ENCODE measurements around the gene ZNF326. TPM values are rescaled to one million over a fixed set of nuclear protein-coding genes. Genes with fewer than 3 reads are reported as not detected.

ZNF326 gene
- total RNA-seq, 2 donors from 2014 or later: 24.1 to 28.7 TPM

DNA sequence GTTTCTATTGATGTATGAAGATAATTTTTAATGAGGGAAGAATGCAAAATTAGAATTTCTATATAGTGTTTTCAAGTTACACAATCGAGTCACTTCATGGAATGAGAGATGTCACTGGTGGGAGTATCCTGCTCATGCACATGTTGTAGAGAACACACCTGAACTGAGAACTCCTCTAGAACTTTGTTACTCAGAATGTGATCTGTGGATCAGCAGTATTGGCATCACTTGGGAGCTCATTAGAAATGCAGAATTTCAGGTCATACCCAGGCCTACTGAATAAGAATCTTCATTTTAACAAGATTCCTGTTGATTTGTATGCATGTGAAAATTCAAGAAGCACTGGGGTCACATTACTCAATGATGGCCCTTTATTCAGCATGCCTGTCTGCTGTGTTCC is 28.8 kb downstream of the ZNF326 start:
- Histone ChIP-seq H3K27ac (no peak overlapping the region), H3K4me3 (no peak overlapping the region), H3K9me3 (no peaks in the 10 kb centered on the region), H3K27me3 (no peaks in the 10 kb centered on the region), H3K36me3 (replicated peaks in 1 of 2; ENCODE audit: insufficient read depth in 1 of 2, low read depth in 2 of 2) (peaks cover 10 to 43% of the 10 kb centered on the region in 2 donors), H3K4me1 (no peaks in the 10 kb centered on the region)
- 97 to 100% methylated on average over 1 of the region's 1 CpG for WGBS, 2 donors
- DNase-seq: no peak
- intact Hi-C loops (cut with DNase I): no loop called here
- TF ChIP-seq, protein P1, sequence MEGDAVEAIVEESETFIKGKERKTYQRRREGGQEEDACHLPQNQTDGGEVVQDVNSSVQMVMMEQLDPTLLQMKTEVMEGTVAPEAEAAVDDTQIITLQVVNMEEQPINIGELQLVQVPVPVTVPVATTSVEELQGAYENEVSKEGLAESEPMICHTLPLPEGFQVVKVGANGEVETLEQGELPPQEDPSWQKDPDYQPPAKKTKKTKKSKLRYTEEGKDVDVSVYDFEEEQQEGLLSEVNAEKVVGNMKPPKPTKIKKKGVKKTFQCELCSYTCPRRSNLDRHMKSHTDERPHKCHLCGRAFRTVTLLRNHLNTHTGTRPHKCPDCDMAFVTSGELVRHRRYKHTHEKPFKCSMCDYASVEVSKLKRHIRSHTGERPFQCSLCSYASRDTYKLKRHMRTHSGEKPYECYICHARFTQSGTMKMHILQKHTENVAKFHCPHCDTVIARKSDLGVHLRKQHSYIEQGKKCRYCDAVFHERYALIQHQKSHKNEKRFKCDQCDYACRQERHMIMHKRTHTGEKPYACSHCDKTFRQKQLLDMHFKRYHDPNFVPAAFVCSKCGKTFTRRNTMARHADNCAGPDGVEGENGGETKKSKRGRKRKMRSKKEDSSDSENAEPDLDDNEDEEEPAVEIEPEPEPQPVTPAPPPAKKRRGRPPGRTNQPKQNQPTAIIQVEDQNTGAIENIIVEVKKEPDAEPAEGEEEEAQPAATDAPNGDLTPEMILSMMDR (IDR thresholded peaks at IDR 0.05): no peak
- no peak for TF ChIP-seq POLR2A (IDR thresholded peaks at IDR 0.05)
- ATAC-seq: no peak

DNA sequence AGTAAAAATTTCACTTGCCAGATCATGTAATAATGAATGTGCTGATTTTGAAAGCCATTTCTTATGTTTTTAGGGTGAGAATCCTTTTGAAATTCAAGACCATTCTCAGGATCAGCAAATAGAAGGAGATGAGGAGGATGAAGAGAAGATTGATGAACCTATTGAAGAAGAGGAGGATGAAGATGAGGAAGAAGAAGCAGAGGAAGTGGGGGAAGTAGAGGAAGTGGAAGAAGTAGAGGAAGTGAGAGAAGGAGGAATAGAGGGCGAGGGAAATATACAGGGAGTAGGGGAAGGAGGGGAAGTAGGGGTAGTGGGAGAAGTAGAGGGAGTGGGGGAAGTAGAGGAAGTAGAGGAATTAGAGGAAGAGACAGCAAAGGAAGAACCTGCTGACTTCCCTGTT is 32.4 kb downstream of the ZNF326 start:
- Histone ChIP-seq H3K4me1 (no peaks in the 10 kb centered on the region), H3K9me3 (no peaks in the 10 kb centered on the region), H3K4me3 (no peak overlapping the region), H3K27ac (no peak overlapping the region), H3K36me3 (replicated peaks in 1 of 2; ENCODE audit: insufficient read depth in 1 of 2, low read depth in 2 of 2) (peaks cover 11 to 25% of the 10 kb centered on the region in 2 donors), H3K27me3 (no peaks in the 10 kb centered on the region)
- TF ChIP-seq, protein P1 (IDR thresholded peaks at IDR 0.05): no peak
- TF ChIP-seq POLR2A (IDR thresholded peaks at IDR 0.05): no peak
- ATAC-seq: no peak
- no peak for DNase-seq
- WGBS, 2 donors: 67 to 97% methylated on average over 1 of the region's 1 CpG
- intact Hi-C loops (cut with DNase I): no loop called here

DNA sequence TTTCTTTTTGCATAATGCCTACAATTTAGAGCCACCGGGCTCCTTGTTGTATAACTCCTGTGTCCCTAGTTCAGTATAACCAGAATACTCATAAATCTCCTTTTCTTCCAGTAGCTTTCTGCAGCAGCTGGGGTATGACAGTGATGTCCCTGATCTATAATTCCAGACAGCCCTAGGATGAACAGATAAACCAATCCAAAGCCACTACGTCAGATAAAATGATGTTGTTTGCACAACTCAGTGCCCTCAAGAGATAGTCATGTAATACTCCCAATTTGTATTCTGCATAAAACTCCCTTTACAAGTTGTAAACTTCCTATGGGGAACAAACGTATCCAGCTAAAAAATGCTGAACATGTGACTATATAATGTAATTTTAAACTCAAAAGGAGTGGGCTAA is 44.7 kb downstream of the ZNF326 start:
- H3K4me3 ChIP-seq: no peak overlapping the region
- intact Hi-C loops (cut with DNase I): no loop called here
- TF ChIP-seq, protein P1 (IDR thresholded peaks at IDR 0.05): no peak
- TF ChIP-seq POLR2A (IDR thresholded peaks at IDR 0.05): no peak
- H3K9me3 ChIP-seq: no peaks in the 10 kb centered on the region
- H3K4me1 ChIP-seq: no peaks in the 10 kb centered on the region
- H3K27ac ChIP-seq: no peak overlapping the region
- DNase-seq (no peak), ATAC-seq (no peak)
- H3K36me3 ChIP-seq (replicated peaks in 1 of 2; ENCODE audit: insufficient read depth in 1 of 2, low read depth in 2 of 2): no peaks in the 10 kb centered on the region
- H3K27me3 ChIP-seq: no peaks in the 10 kb centered on the region
- WGBS, 2 donors: 57 to 64% methylated on average over 3 of the region's 3 CpGs

DNA sequence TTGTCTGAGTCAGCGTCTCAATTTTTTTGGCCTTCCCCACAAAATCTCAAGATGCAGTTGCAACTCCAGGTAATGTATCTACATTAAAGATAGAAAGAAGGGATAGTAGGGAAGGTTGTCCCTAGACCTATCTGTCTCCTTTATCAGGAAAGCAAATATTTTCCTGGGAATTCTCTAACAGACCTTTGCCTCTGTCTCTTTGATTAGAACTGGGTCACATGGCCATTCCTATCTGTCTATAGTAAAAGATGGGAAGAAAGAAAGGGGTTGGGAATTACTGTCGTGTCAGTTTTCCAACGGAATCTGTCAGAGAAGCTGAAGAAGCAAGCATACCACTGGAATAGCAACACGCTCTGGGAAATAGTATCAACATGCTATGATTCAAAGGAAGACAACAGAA is 48.7 kb downstream of the ZNF326 start:
- no peak overlapping the region for H3K27ac ChIP-seq
- ATAC-seq (no peak), DNase-seq (no peak)
- no peaks in the 10 kb centered on the region for H3K36me3 ChIP-seq (replicated peaks in 1 of 2; ENCODE audit: insufficient read depth in 1 of 2, low read depth in 2 of 2)
- no peaks in the 10 kb centered on the region for H3K9me3 ChIP-seq
- H3K4me3 ChIP-seq: no peak overlapping the region
- H3K27me3 ChIP-seq: no peaks in the 10 kb centered on the region
- H3K4me1 ChIP-seq: no peaks in the 10 kb centered on the region
- 33 to 42% methylated on average over 4 of the region's 4 CpGs for WGBS, 2 donors
- TF ChIP-seq, protein P1 (IDR thresholded peaks at IDR 0.05): no peak
- no peak for TF ChIP-seq POLR2A (IDR thresholded peaks at IDR 0.05)
- intact Hi-C loops (cut with DNase I): no loop called here

DNA sequence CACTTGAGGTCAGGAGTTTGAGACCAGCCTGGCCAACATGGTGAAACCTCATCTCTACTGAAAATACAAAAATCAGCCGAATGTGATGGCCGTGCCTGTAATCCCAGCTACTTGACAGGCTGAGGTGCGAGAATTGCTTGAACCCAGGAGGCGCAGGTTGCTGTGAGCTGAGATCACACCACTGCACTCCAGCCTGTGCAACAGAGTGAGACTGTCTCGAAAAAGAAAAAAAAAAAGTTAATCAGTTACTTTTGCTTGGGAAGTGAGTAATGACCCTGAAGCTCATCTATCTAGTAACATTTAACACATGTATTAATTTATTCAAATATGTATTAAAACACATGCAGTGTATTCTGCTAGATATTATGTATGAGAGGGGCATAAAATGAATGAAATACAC is 49.4 kb downstream of the ZNF326 start:
- no peak for TF ChIP-seq POLR2A (IDR thresholded peaks at IDR 0.05)
- TF ChIP-seq, protein P1 (IDR thresholded peaks at IDR 0.05): no peak
- Histone ChIP-seq H3K36me3 (replicated peaks in 1 of 2; ENCODE audit: insufficient read depth in 1 of 2, low read depth in 2 of 2) (no peaks in the 10 kb centered on the region), H3K27ac (no peak overlapping the region), H3K9me3 (no peaks in the 10 kb centered on the region), H3K4me3 (no peak overlapping the region), H3K4me1 (no peaks in the 10 kb centered on the region), H3K27me3 (no peaks in the 10 kb centered on the region)
- intact Hi-C loops (cut with DNase I): no loop called here
- no peak for ATAC-seq
- DNase-seq: no peak
- 57 to 61% methylated on average over 5 of the region's 5 CpGs for WGBS, 2 donors
